ENCODE measurements around the gene FAM200C. TPM values are rescaled to one million over a fixed set of nuclear protein-coding genes. Genes with fewer than 3 reads are reported as not detected.

Gene FAM200C
- total and polyA plus RNA-seq, 2 of the 13 experiments (the other 11 are each of a cell fraction or from before 2014, with no cell fraction given), result 3.2 to 4.7 TPM

GRCh38 chr5:160421625-160422258 is 21.9 kb upstream of the FAM200C start, which contains the start of gene PTTG1 (continued):
- TF ChIP-seq E2F1 (CRISPR knock-in tag; IDR thresholded peaks at IDR 0.05) (no peak; the same call in none of the 2 replicates), NFYB (CRISPR knock-in tag; IDR thresholded peaks at IDR 0.05) (peak; percentile 76), ZEB1 (IDR thresholded peaks at IDR 0.05; ENCODE audit: insufficient replicate concordance, low read depth) (no peak), ZNF501 (CRISPR knock-in tag; IDR thresholded peaks at IDR 0.05) (no peak), ESRRA (CRISPR knock-in tag; IDR thresholded peaks at IDR 0.05; ENCODE audit: low read depth) (no peak), PAWR (CRISPR knock-in tag; IDR thresholded peaks at IDR 0.05; ENCODE audit: borderline replicate concordance) (no peak), ZBTB2 (CRISPR knock-in tag; IDR thresholded peaks at IDR 0.05; ENCODE audit: low read depth) (no peak), MYC (CRISPR knock-in tag; IDR thresholded peaks at IDR 0.05; ENCODE audit: borderline replicate concordance) (peak; percentile 52; the same call in 1 of the 2 replicates), XRCC5 (optimal IDR thresholded peaks at IDR 0.05; ENCODE audit: low read length) (peak; percentile 18), POLR2A (IDR thresholded peaks at IDR 0.05; ENCODE audit: insufficient read depth in 1 of 2, low read depth in 2 of 2, low read length in 2 of 2) (peak; percentile 70 to 83), ZNF710 (CRISPR knock-in tag; IDR thresholded peaks at IDR 0.05; ENCODE audit: borderline replicate concordance) (peak; percentile 57; the same call in 1 of the 2 replicates), TFDP1 (CRISPR knock-in tag; IDR thresholded peaks at IDR 0.05; ENCODE audit: borderline replicate concordance) (peak; percentile 88), RCOR2 (CRISPR knock-in tag; IDR thresholded peaks at IDR 0.05) (no peak), DR1 (CRISPR knock-in tag; IDR thresholded peaks at IDR 0.05) (0 out of 2 replicates have a peak, but pooled peaks have one; percentile 57), ZNF224 (CRISPR knock-in tag; IDR thresholded peaks at IDR 0.05) (no peak), ZSCAN21 (CRISPR knock-in tag; IDR thresholded peaks at IDR 0.05; ENCODE audit: borderline replicate concordance) (peak; percentile 42; the same call in 1 of the 2 replicates), MLXIP (CRISPR knock-in tag; IDR thresholded peaks at IDR 0.05; ENCODE audit: borderline replicate concordance) (no peak), ELK4 (CRISPR knock-in tag; IDR thresholded peaks at IDR 0.05; ENCODE audit: borderline replicate concordance) (no peak), CENPX (CRISPR knock-in tag; IDR thresholded peaks at IDR 0.05) (no peak)

All from HepG2 (cell line).